HCT116 (cell line): ENCODE measurements around the gene R3HCC1L. TPM values are rescaled to one million over a fixed set of nuclear protein-coding genes. Genes with fewer than 3 reads are reported as not detected.

Experiments
- ATAC-seq: fragments of 200-7000 bp; cut with Tn5 transposase; 2 replicates; pipeline ENCODE4 v1.9.1; 2020; ENCODE audit warnings: mild to moderate bottlenecking, moderate library complexity
- BruUV-seq: library from RNA; stranded (reverse); fragments of 400-500 nt; replicated peaks from 2 replicates; lab custom pipeline; 2021; lab: Mats Ljungman, UMichigan
- CTCF ChIA-PET: fragments of 300-600 bp; sonication (Branson Sonifier 250); formaldehyde crosslinking; loops from one replicate; lab custom pipeline; 2021; ENCODE audit warnings: antibody characterized with exemption; lab: Charles Lee
- POLR2A ChIA-PET: fragments of 300-600, 350-600 bp; sonication (Branson Sonifier 250); formaldehyde crosslinking; loops from one replicate; lab custom pipeline; 2021; ENCODE audit warnings: antibody characterized with exemption; lab: Charles Lee
- RAD21 ChIA-PET, 2 experiments: fragments of 300-600 bp; sonication (Branson Sonifier 250); formaldehyde crosslinking; loops; one replicate each; lab custom pipeline; 2023; ENCODE audit warnings: low total read pairs in 2 of 2; ENCODE audit not compliant: uncharacterized antibody in 2 of 2, unreplicated experiment in 2 of 2, low non-redundant PET in 1 of 2; lab: Charles Lee
- DNase-seq: peaks from one replicate; pipeline ENCODE4 v3.0.0-alpha.2; 2010; ENCODE audit warnings: low read depth, low spot score
- H2AFZ ChIP-seq: fragments of 200-600 bp; shearing (Covaris generic), sonication (generic); 2 replicates; pipeline ENCODE4 v1.6.1; 2017; ENCODE audit warnings: low read depth, mixed run types, mixed read lengths, antibody characterized with exemption, low read length; ENCODE audit not compliant: poor library complexity, severe bottlenecking
- H3K27ac ChIP-seq: 2 replicates; pipeline ENCODE4 v1.5.1; 2012; ENCODE audit warnings: low read depth, low read length
- H3K27me3 ChIP-seq: fragments of 200-600 bp; sonication (generic); 2 replicates; pipeline ENCODE4 v1.6.1; 2016; ENCODE audit warnings: mixed run types, low read length, mixed read lengths; ENCODE audit not compliant: insufficient read depth
- H3K36me3 ChIP-seq, 2 experiments: fragments of 200-500 bp in 1 of 2; fragments of 200-600 bp in 1 of 2; sonication (Bioruptor generic) in 1 of 2; sonication (generic) in 1 of 2; 2 replicates each; pipeline versions ENCODE4 v1.5.1 to v1.6.1; 2014 to 2016; ENCODE audit warnings: low read length in 2 of 2, inconsistent platforms in 1 of 2, mixed read lengths in 1 of 2, mixed run types in 1 of 2; ENCODE audit not compliant: insufficient read depth in 2 of 2, control insufficient read depth in 1 of 2
- H3K4me1 ChIP-seq, 2 experiments: fragments of 200-600 bp in 1 of 2; sonication (generic) in 1 of 2; 2 replicates each; pipeline versions ENCODE4 v1.5.1 to v1.6.1; 2012 to 2017; ENCODE audit warnings: low read length in 2 of 2, inconsistent platforms in 1 of 2, mild to moderate bottlenecking in 1 of 2, mixed read lengths in 1 of 2, mixed run types in 1 of 2, moderate library complexity in 1 of 2; ENCODE audit not compliant: insufficient read depth in 2 of 2, control insufficient read depth in 1 of 2
- H3K4me2 ChIP-seq: fragments of 200-600 bp; sonication (generic); 2 replicates; pipeline ENCODE4 v1.6.1; 2017; ENCODE audit warnings: mixed run types, low read length, mixed read lengths
- H3K4me3 ChIP-seq, 2 experiments: fragments of 200-600 bp in 1 of 2; sonication (generic) in 1 of 2; replicated peaks in 1 of 2; 2 replicates each; pipeline ENCODE4 v1.5.1; 2011 to 2016; ENCODE audit warnings: low read length in 2 of 2, control low read depth in 1 of 2, low read depth in 1 of 2, mild to moderate bottlenecking in 1 of 2, mixed read lengths in 1 of 2, mixed run types in 1 of 2
- H3K79me2 ChIP-seq: fragments of 200-600 bp; sonication (generic); 2 replicates; pipeline ENCODE4 v1.6.1; 2017; ENCODE audit warnings: mild to moderate bottlenecking, mixed run types, low read length, moderate library complexity, mixed read lengths; ENCODE audit not compliant: insufficient read depth
- H3K9ac ChIP-seq: fragments of 200-600 bp; sonication (generic); 2 replicates; pipeline ENCODE4 v1.6.1; 2016; ENCODE audit warnings: low read length, mixed read lengths
- H3K9me2 ChIP-seq: fragments of 200-600 bp; sonication (generic), shearing (Covaris generic); 2 replicates; pipeline ENCODE4 v1.6.1; 2017; ENCODE audit warnings: mixed run types, mild to moderate bottlenecking, moderate library complexity; ENCODE audit not compliant: insufficient read depth
- H3K9me3 ChIP-seq, 2 experiments: fragments of 200-500 bp in 1 of 2; fragments of 200-600 bp in 1 of 2; sonication (Bioruptor generic) in 1 of 2; sonication (generic) in 1 of 2; 2 replicates each; pipeline ENCODE4 v1.6.1; 2014 to 2017; ENCODE audit warnings: low read length in 2 of 2, mixed read lengths in 2 of 2, inconsistent platforms in 1 of 2, low read depth in 1 of 2, mild to moderate bottlenecking in 1 of 2, mixed run types in 1 of 2, moderate library complexity in 1 of 2; ENCODE audit not compliant: control insufficient read depth in 1 of 2, insufficient read depth in 1 of 2
- H4K20me1 ChIP-seq: fragments of 200-600 bp; sonication (generic), shearing (Covaris generic); 2 replicates; pipeline ENCODE4 v1.6.1; 2017; ENCODE audit warnings: mixed run types, mild to moderate bottlenecking, moderate library complexity; ENCODE audit not compliant: insufficient read depth
- TCF7L2 ChIP-seq: IDR thresholded peaks from 2 replicates; pipeline ENCODE4 v1.7.0; 2011; ENCODE audit warnings: borderline replicate concordance, inconsistent platforms; ENCODE audit not compliant: insufficient read depth, insufficient read length; ENCODE audit errors: extremely low read depth
- intact Hi-C: fragments of 100-400 bp; cut with micrococcal nuclease; formaldehyde crosslinking; loops from 2 replicates; pipeline ENCODE4 v1.10.0; 2022
- total RNA-seq: library from RNA; stranded (reverse); gene quantifications from one replicate; pipeline ENCODE4 v1.2.1, GENCODE V29; 2021; ENCODE audit not compliant: unreplicated experiment
- TF ChIP-seq, protein P1 (sequence below): IDR thresholded peaks from 2 replicates; pipeline ENCODE4 v1.6.1; 2011; ENCODE audit warnings: mild to moderate bottlenecking, low read length, moderate library complexity; ENCODE audit not compliant: insufficient replicate concordance; ENCODE audit errors: extremely low read depth

R3HCC1L gene
- total RNA-seq, 1 experiment from 2014 or later = 9.3 TPM

DNA sequence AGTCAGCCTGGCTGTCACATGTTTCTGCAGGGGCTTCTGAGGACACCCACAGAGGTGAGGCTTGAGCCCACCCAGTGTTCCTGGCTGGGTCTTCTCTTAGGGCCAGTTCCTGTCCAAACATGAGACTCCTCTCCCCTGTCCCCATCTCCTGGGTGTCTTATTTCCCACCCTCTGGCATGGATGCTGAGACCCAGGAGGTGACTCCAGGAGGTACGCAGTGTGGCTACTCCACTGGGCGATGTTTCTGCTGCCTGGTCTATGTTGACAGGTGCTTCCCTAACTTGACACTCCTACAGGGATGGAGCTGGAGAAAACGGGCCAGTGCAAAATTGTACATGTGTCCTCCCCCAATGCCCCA, 159.8 kb downstream of the R3HCC1L start:
- Histone ChIP-seq H3K4me3 (no peak overlapping the region), H2AFZ (no peak overlapping the region), H3K36me3 (no peaks in the 10 kb centered on the region), H3K9me3 (no peaks in the 10 kb centered on the region), H3K4me2 (no peak overlapping the region), H3K4me1 (peaks cover 17% of the 10 kb centered on the region in 2 experiments), H3K79me2 (no peaks in the 10 kb centered on the region), H3K27ac (no peak overlapping the region), H3K9me2 (no peaks in the 10 kb centered on the region), H4K20me1 (no peaks in the 10 kb centered on the region), H3K9ac (no peak overlapping the region), H3K27me3 (peaks cover 44% of the 10 kb centered on the region; the same call in 1 of the 2 replicates)
- ChIA-PET CTCF (interaction anchor here (3.3 kb wide), 1 partner anchor 15 kb away, joined by 11 read pairs; no protein-coding TSS in a partner anchor), RAD21 (no interaction called here), POLR2A (no interaction called here)
- TF ChIP-seq, protein P1, sequence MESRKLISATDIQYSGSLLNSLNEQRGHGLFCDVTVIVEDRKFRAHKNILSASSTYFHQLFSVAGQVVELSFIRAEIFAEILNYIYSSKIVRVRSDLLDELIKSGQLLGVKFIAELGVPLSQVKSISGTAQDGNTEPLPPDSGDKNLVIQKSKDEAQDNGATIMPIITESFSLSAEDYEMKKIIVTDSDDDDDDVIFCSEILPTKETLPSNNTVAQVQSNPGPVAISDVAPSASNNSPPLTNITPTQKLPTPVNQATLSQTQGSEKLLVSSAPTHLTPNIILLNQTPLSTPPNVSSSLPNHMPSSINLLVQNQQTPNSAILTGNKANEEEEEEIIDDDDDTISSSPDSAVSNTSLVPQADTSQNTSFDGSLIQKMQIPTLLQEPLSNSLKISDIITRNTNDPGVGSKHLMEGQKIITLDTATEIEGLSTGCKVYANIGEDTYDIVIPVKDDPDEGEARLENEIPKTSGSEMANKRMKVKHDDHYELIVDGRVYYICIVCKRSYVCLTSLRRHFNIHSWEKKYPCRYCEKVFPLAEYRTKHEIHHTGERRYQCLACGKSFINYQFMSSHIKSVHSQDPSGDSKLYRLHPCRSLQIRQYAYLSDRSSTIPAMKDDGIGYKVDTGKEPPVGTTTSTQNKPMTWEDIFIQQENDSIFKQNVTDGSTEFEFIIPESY = no peak
- no peak for TF ChIP-seq TCF7L2
- ATAC-seq = no peak
- BruUV-seq = no TSS peak
- no peak for DNase-seq
- intact Hi-C loops = no loop called here

Other genes with a start within 250 kb of the R3HCC1L start
- gene CRTAC1, start 104.0 kb upstream of the R3HCC1L start, total RNA-seq = 0.20 TPM
- 1.3 TPM for gene LOXL4, start 133.5 kb downstream of the R3HCC1L start, total RNA-seq